GM21576 (cell line): ENCODE results near the gene TRABD.

ENCODE experiments used
- ATAC-seq: cut with Tn5 transposase; IDR thresholded peaks from one replicate; pipeline ENCODE4 v1.9.1; 2021; ENCODE audit warnings: mild to moderate bottlenecking, moderate library complexity; ENCODE audit not compliant: unreplicated experiment

The TRABD gene

DNA sequence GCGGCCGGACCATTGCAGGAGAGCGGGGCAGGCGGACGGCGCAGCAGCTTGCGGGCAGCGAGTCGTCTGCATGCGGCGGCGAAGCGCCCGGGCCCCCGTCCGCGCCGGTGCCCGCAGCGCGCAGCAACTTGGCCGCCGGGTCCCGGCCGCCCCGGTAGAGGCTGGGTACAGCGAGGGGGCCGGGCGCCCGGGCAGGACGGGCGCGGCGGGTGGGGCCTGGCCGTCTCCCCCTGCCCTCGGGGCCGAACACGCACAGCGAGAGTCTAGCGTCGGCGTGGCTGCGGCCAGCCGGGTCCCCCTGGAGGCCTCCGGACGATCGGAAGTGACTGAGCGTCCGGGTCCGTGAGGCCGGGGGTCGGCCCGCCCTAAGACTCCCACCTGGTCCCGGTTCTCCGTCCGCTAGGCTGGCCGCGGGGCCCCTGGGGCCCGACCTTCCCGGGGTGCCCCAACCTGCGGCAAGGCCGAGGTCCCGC lies 775 bp upstream of the TRABD start:
- ATAC-seq = no peak

DNA sequence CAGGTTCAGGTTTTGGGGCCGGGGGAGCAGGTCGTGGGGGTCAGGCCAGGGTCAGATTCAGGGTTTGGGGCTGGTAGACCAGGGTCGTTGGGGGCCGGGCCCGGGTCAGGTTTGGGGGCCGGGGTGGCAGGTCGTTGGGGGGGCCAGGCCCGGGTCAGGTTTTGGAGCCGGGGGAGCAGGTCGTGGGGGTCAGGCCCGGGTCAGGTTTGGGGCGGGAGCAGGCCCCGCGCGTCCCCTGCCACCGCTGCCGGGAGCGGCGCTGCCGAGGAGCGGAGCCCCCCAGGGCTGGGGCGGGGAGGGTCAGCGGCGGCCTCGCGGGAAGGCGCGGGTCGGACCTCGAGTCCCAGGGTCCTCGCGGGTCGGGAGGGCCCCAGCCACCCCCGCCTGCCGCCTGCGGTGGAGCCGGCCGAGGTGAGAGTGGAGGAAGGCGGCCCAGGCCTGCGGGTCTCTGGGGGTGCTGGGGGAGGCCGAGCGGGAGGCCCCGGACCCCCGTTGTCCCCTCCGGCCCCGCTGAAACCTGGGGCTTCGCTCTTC lies 535 bp downstream of the TRABD start:
- no peak for ATAC-seq

DNA sequence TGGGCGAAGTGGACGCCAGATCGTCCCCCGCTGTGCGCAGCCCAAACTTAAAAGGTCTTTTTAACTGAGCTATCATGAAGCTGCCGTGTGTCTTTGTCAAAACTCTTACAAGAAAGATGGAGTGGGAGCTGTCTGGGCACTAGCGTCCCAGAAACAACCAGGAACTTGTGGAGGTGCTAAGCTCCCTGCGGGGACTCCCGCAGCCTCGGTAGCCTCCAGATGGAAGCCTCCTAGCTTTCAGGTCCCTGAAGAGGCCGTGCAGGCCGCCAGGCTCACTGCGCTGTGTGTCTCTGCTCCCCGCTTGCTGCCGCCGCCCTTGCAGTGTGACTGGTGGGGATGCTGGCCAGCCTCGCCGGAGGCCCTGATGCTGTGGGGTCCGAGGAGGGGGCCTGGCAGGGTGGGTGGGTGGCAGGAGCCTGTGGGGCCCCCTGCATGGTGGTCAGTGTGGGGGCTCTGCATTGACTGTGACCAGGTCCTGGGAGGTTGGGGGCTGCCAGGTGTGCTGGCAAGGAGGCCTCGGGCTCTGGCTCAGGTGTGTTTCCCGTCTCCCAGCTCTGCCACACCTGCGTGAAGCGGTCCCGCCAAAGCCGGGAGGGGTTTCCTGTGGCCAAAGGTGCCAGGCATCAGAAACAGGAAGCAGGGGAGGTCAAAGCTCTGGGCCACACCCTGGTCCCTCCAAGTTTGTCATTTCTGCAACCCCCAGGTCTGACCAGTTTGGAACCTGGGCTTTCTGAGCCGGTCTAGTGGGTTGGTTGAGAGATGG lies 1.2 kb downstream of the TRABD start:
- ATAC-seq = no peak

DNA sequence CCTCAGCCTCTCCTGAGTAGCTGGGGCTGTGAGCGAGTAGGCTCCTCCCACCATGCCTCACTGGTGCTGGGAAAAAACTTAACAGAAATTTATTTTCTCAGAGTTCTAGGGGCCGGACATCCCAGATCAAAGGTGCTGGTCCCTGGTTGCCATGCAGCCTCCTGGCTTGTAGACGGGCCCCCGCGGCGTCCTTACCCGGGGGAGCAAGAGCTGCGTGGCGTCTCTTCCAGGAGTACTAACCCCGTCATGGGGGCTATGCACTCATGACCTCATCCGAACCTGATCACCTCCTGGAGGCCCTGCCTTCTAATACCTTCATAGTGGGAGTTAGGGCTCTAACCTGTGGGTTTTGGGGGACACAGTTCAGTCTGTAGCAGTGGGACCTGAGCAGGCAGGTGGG lies 2.6 kb downstream of the TRABD start:
- no peak for ATAC-seq

DNA sequence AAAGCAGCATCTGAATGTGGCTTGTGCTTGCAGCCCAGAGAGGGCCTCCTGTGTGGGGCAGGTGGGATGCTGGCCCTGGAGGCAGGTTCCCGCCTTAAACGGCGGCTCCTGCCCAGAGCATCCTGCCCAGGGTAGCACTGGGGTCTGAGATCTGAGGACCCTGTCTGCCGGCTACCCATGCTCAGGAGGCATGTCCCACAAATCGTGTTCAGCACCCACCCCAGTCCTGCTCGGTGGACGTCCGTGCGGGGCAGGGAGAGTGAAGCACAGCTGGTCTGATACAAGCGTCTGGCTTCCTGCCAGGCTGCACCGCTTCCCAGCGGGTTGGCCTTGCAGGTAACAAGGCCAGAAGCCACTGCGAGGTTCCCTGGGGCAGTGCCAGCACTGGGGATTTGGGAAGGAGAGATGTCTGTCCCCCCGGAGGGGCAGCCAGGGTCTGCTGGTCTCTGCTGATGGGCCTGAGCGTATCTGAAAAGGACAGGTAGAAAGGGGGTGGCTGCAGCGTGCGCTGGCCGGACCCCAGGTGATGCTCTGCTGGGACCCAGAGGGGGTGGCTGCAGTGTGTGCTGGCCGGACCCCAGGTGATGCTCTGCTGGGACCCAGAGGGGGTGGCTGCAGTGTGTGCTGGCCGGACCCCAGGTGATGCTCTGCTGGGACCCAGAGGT lies 3.6 kb downstream of the TRABD start:
- no peak for ATAC-seq

DNA sequence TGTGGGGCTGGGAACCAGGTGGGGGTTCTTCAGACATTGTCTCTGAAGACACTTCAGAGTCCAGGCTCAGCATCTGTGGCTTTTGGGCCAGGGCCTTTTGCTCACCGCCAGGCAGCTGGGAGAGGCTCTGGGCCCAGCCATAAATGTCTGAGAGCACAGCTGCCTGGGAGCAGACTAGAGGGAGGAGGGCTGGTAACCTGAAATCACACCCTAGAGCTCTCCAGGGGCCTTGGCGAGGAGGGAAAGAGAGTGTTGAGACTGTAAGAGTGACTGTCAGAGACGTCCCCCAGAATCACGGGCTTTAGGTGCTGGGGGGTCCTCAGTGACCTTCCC lies 4.1 kb downstream of the TRABD start:
- no peak for ATAC-seq

DNA sequence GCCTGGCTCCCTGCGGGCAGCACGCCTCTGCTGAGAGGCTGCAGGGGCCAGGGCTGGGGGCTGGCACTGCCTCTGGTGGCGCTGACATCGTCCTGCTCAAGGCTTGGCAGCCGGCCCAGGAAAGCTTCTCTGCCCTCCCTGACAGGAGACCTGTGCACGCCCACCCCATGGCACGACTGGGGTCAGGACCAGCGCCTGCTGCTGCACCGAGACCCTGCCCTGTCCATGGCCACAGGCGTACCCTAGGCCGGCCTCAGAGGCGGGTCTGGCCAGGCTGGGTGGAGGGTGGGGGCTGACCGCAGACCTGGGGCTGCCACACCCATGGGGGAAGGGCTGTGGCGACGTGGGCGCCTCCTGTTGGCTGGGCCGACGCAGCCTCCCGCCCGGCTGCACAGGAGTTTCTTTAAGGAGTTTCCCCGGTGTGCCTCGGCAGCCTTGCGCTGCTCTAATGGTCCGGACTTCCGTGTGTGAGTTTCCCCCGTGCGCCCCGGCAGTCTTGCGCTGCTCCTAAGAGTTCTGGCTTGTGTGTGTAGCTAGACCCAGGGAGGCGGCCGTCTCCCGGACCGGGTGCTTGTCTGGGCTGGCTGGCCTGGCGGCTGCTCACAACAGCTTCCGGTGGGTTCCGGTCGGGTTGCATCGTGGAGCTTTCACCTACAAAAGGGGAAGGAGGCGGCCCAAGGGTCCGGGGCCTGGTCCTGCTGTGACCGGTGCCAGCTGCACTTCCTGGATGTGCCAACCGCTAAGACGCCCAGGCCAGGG lies 4.6 kb downstream of the TRABD start:
- no peak for ATAC-seq

DNA sequence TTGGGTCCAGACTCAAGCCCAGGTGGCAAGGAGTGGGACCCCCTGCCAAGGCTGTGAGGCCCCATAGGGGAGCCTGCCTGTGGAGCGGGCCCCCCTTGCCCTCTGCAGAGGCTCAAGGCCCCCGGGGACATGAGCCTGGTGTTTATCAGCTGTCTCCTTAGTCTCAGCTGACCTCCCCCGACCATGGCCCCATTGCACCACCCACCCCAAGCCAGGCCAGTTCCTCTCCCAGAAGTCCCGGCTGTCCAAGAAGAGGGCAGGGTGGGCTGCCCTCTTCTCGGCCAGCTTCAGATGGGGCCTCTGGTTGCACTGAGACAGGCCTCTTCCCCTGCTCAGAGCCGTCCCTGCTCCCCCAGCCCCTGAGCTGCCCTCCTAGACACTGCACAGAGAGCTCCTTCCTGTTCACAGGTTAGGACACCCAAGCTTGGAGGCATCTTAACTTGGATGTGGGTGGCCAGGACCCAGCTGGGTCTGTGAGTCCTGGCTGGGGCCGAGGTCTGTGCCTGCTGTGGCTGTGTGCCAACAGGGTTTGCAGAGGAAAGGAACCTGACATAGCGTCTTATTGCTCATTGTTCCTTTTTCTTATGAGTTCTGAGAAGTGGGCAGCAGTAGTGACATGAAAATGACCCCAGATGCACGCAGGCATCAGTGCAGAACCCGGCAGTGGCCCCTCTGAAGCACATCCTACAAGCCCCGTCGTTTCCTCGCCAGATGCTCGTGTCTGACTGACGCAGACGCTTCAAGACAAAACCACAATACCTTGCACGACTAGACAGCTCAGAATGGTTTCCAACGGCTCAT lies 5.4 kb downstream of the TRABD start:
- peak; percentile 27 for ATAC-seq

DNA sequence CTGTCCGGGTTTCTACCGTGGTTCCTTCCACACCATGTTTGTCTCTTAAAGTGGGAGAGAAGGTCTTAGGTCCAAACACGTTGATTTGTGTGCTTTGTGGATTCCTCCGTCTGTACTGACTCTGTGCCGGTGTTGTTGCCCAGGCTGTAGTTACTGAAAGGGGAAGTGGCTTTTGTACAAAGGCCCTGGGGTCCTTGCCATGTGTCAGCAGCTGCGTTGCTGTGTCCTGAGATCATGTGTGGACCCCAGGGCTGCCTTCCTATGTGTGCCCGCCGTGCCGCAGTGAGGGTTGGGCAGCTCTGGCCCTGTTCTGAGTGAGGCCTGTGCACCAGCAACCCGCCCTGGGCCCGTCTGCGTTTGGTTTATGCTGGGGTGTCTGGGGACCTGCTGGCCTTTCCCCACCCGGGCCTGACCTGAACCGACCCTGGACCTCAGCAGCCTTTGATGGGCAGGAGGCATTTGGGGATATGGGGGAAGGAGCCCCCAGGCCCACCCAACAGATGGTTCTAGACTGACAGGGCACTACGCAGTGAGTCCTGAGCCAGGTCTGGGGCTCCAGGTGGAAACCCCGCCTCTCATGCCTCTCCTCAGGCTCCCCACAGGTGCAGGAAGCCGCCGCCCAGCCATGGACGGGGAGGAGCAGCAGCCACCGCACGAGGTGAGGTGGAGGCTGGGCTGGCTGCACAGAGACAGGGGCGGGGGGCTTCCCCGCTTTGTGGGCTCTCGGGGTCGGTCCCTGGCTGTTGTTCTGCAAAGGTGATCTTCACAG lies 6.9 kb downstream of the TRABD start:
- ATAC-seq = no peak

DNA sequence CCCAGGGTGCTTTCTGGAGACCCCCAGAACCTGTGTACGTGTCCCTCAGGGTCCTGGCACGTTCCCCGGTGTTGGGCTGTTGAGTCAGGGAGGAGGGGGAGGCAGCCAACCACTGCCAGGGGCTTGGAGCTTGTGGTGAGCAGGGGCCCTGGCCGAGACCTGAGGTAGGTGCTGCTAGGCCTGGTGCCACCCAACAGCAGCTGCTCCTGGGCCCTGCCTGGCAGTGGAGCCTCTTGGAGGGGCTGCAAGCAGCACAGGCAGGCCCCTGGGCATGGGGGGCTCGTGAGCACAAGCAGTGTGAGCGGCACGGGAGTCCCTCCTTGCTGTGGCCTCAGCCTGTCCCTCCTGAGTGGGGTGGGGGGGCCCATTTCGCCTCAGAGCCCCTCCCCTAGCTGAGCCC lies 7.9 kb downstream of the TRABD start:
- no peak for ATAC-seq

DNA sequence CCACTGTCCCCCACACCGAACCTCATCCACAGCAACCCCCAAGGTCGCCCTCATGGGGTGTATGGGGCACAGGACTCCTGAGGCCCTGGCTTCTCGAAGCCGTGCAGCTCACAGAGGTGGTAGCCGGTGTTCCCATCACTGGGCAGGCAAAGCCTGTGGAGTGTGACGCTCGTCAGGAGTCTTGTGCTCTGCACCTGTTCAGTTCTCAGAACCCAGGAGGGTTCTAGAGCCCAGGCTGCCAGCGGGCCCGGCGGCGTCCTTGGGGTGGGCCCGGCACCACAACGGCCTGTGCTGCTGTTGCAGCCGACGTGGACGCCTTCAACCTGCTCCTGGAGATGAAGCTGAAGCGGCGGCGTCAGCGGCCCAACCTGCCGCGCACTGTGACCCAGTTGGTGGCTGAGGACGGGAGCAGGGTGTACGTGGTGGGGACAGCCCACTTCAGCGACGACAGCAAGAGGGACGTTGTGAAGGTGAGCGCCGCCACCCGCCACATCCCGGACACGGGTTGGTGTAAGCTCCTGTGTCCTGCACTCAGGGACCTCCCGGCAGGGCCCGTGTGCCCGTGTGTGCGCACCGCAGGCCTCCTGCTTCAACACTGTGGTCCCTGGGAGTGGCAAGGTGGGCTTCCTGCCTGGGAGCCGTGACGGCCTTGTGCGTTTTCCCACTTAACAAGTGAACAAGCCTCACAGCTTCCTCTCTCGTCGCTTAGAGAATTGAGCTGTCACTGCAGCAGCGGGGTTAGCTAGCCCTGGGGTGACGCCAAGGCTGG lies 8.5 kb downstream of the TRABD start:
- ATAC-seq = no peak

DNA sequence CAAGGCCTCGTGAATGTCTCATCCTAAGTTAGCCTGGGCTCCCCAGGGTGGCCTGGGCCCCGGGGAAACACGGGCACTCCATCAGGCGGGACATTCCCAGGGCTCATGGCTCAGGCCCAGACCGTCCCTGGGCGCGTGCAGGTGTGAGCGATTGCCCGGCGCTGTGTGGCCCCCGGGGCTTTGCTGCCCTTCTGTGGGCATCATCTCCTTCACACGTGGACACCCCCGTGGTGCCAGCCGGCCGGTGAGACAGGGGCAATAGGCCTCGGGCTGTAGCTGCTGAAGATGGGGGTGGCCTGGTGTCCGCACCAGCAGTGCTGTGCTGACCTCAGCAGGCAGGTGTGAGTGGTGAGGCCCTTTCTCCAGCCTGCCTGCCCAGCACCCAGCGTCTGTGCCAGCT lies 10.5 kb downstream of the TRABD start:
- no peak for ATAC-seq

DNA sequence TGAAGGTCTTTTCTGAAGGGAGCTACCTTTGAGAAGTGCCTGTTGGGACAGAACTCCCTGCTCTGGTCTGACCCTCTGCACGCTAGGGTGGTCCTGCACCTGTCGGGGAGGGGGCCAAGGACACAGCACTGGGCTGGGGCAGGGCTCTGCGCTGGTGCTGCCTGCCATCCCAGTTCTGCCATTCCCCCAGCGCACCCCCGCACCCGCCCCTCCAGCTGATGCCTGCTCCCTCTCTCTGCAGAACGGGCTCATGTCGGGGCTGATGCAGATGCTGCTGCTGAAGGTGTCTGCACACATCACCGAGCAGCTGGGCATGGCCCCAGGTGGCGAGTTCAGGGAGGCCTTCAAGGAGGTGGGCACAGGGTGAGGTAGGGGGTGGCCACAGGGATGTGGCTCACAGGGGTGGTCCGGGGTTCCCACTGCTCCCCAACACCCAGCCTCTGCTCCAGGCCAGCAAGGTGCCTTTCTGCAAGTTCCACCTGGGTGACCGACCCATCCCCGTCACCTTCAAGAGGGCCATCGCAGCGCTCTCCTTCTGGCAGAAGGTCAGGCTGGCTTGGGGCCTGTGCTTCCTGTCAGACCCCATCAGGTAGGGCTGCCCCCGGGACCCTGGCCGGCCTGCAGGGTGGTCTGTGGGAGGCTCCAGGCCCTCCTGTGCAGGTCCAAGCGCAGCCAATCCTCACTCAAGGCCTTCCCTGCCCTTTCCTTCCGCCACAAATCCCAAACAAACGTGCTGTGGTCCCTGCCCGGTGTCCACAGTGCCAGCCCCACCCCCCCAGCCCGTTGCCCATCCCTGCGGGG lies 11.5 kb downstream of the TRABD start:
- no peak for ATAC-seq

DNA sequence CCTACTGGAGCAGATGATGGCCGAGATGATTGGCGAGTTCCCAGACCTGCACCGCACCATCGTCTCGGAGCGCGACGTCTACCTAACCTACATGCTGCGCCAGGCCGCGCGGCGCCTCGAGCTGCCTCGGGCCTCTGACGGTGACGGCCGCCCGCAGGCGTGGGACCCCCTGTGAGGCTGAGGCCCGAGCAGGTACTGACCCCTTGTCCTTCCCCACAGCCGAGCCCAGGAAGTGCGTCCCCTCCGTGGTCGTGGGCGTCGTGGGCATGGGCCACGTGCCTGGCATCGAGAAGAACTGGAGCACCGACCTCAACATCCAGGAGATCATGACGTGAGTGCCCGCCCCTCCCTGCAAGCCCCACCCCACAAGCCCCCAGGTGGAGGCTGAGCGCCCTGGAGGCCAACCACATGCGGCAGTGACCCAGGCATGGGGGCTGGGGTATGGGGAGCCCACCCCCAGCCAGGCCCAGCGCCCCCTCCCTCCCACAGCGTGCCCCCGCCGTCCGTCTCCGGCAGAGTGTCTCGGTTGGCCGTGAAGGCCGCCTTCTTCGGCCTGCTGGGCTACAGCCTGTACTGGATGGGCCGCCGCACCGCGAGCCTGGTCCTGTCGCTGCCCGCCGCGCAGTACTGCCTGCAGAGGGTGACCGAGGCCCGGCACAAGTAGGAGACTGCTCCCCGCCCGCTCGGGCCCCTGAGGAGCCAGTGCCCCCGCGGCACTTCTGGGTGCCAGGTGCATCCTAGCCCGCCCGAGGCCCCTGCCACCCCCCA lies 12.3 kb downstream of the TRABD start:
- no peak for ATAC-seq

DNA sequence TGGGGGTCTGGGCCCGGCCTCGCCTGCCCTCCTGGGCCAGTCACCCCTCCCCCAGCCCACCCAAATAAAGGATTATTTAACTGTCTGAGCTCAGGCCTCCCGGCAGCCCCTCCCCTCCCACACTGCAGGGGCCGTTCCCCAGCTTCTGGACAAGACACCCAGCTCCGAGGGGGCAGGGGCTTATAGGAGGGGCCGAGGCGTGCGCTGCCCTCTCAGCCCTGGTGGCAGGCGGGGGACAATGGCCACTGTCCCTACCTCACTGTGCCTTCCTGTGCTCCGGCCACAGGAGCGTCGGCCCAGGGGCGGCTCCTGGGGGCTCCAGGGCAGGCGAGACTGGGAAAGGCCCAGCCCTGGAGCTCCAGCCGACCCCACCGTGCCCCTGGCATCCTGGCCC lies 12.9 kb downstream of the TRABD start:
- ATAC-seq = no peak

DNA sequence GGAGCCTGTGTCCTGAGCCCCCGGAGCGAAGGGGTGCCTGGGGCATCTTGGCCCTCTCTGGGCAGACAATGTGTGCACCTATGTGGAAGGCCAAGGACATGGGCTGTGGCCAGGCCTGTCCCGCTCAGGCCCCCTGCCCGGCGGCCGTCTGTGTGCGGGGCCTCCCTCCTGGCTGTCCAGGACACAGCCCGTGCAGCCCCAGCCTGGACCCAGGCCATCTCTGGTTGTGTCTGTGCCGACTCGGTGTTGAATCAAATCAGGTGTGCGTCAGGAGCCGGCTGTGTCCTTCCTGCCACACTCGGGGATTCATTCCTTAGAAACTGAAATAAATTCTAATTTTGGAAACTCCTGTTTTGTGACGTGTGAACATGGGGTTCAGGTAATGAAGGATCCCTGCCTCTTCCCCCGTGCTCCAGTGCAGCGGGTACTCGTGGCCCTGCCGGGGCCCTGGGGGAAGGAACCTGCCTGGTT lies 13.6 kb downstream of the TRABD start:
- no peak for ATAC-seq

DNA sequence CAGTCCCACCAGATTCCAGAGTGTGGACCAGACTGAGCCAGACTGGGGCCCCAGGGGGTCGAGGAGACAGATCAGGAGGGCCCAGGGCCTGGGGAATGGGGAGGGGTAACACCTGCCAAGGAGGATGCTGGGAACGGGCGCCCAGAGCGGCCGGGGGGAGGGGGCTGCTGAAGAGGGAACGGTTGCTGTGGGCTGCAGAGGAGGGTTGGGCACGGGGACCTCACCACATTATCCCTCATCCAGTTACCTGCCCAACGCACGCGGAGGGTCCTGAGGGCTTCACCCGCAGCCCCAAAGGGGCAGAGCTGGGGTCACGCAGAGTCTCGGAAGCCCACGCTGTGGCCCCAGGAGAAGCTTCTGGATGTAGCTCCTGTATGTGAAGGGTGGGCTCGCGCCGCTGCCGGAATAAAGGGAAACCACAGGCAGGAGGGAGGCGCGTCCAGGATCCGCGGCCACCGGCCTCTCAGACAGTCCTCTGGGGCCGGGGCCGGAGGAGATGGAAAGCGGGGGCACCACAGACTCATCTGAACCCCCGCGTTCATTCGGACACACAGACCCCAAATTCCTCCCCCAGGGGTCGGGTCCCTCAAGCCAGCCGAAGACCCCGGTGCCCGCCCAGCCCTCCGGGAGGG lies 14.2 kb downstream of the TRABD start:
- no peak for ATAC-seq
